IMR-90 (cell line): Measurements from ENCODE around the gene COL8A1. TPM values are rescaled to one million over a fixed set of nuclear protein-coding genes. Genes with fewer than 3 reads are reported as not detected.

Experiments used
- ATAC-seq: fragments of 200-7000 bp; cut with Tn5 transposase; 2 replicates; pipeline ENCODE4 v1.9.1; 2020; ENCODE audit warnings: low read depth, mild to moderate bottlenecking, moderate library complexity
- BruUV-seq: library from RNA; stranded (reverse); fragments of 400-500 nt; replicated peaks from 2 replicates; lab custom pipeline; 2021; lab: Mats Ljungman, UMichigan
- CTCF ChIA-PET: fragments of 300-600 bp; formaldehyde crosslinking; extraction: SDS; loops from one replicate; lab custom pipeline; 2021; ENCODE audit warnings: antibody characterized with exemption; lab: Yijun Ruan, JAX
- POLR2A ChIA-PET: fragments of 300-600 bp; sonication (Branson Sonifier 250); formaldehyde crosslinking; loops from one replicate; lab custom pipeline; 2022; ENCODE audit warnings: antibody characterized with exemption; ENCODE audit not compliant: unreplicated experiment; lab: Charles Lee
- DNase-seq: peaks from one replicate; pipeline ENCODE4 v3.0.0; 2013
- H2AFZ ChIP-seq: replicated peaks from 2 replicates; pipeline ENCODE3; 2013; ENCODE audit warnings: low read length, mild to moderate bottlenecking; ENCODE audit not compliant: poor library complexity
- H2AK5ac ChIP-seq: 2 replicates; pipeline ENCODE4 v1.6.1; 2013; ENCODE audit warnings: low read depth, low read length, inconsistent platforms
- H2AK9ac ChIP-seq: replicated peaks from 2 replicates; pipeline ENCODE3; 2013; ENCODE audit warnings: mild to moderate bottlenecking, low read depth, low read length, moderate library complexity; ENCODE audit not compliant: poor library complexity
- H2BK120ac ChIP-seq: 2 replicates; pipeline ENCODE4 v1.6.1; 2013; ENCODE audit warnings: low read depth, low read length, inconsistent platforms
- H2BK15ac ChIP-seq: 3 replicates; pipeline ENCODE4 v1.6.1; 2013; ENCODE audit warnings: low read depth, low read length, inconsistent platforms
- H2BK20ac ChIP-seq: 2 replicates; pipeline ENCODE4 v1.6.1; 2013; ENCODE audit warnings: low read depth, mild to moderate bottlenecking, inconsistent platforms, low read length, moderate library complexity
- H2BK5ac ChIP-seq: 2 replicates; pipeline ENCODE4 v1.6.1; 2013; ENCODE audit warnings: mild to moderate bottlenecking, low read depth, low read length, inconsistent platforms; ENCODE audit not compliant: poor library complexity, severe bottlenecking
- H3K14ac ChIP-seq: replicated peaks from 2 replicates; pipeline ENCODE4 v1.6.1; 2013; ENCODE audit warnings: low read depth, low read length, inconsistent platforms
- H3K18ac ChIP-seq: 2 replicates; pipeline ENCODE4 v1.6.1; 2013; ENCODE audit warnings: low read depth, low read length, control low read depth
- H3K23ac ChIP-seq: 2 replicates; pipeline ENCODE4 v1.6.1; 2013; ENCODE audit warnings: low read depth, low read length, inconsistent platforms
- H3K27ac ChIP-seq: 2 replicates; pipeline ENCODE4 v1.5.1; 2013; ENCODE audit warnings: mild to moderate bottlenecking, control low read depth, low read length; ENCODE audit not compliant: insufficient read depth
- H3K27me3 ChIP-seq: 2 replicates; pipeline ENCODE4 v1.6.1; 2013; ENCODE audit warnings: low read length; ENCODE audit not compliant: control insufficient read depth, insufficient read depth
- H3K36me3 ChIP-seq: 2 replicates; pipeline ENCODE4 v1.6.1; 2013; ENCODE audit warnings: low read length, mixed read lengths; ENCODE audit not compliant: control insufficient read depth, insufficient read depth
- H3K4ac ChIP-seq: 2 replicates; pipeline ENCODE4 v1.6.1; 2013; ENCODE audit warnings: low read depth, low read length, inconsistent platforms
- H3K4me1 ChIP-seq: 2 replicates; pipeline ENCODE4 v1.6.1; 2013; ENCODE audit warnings: low read length, mixed read lengths; ENCODE audit not compliant: control insufficient read depth, insufficient read depth
- H3K4me2 ChIP-seq: 2 replicates; pipeline ENCODE4 v1.6.1; 2013; ENCODE audit warnings: low read depth, mild to moderate bottlenecking, control low read depth, low read length, moderate library complexity
- H3K4me3 ChIP-seq: 2 replicates; pipeline ENCODE4 v1.5.1; 2013; ENCODE audit warnings: low read depth, mild to moderate bottlenecking, control low read depth, low read length, moderate library complexity; ENCODE audit not compliant: insufficient read depth
- H3K56ac ChIP-seq: 2 replicates; pipeline ENCODE4 v1.6.1; 2013; ENCODE audit warnings: low read length, inconsistent platforms; ENCODE audit not compliant: insufficient read depth; ENCODE audit errors: extremely low read depth
- H3K79me1 ChIP-seq, 2 experiments: 2 replicates each; pipeline ENCODE4 v1.6.1; 2013; ENCODE audit warnings: low read length in 2 of 2, inconsistent platforms in 1 of 2, low read depth in 1 of 2
- H3K9ac ChIP-seq: 2 replicates; pipeline ENCODE4 v1.6.1; 2013; ENCODE audit warnings: low read depth, low read length, control low read depth
- H3K9me1 ChIP-seq: 2 replicates; pipeline ENCODE4 v1.6.1; 2013; ENCODE audit warnings: low read length, inconsistent platforms; ENCODE audit not compliant: insufficient read depth
- H3K9me3 ChIP-seq: 2 replicates; pipeline ENCODE4 v1.6.1; 2013; ENCODE audit warnings: low read length; ENCODE audit not compliant: control insufficient read depth, insufficient read depth
- H4K20me1 ChIP-seq: 2 replicates; pipeline ENCODE4 v1.6.1; 2013; ENCODE audit warnings: low read length, inconsistent platforms; ENCODE audit not compliant: insufficient read depth
- H4K5ac ChIP-seq: 2 replicates; pipeline ENCODE4 v1.6.1; 2013; ENCODE audit warnings: mild to moderate bottlenecking, low read depth, low read length, control low read depth
- H4K8ac ChIP-seq, 2 experiments: 2 replicates each; pipeline ENCODE4 v1.6.1; 2013; ENCODE audit warnings: low read depth in 2 of 2, low read length in 2 of 2, control low read depth in 1 of 2, inconsistent platforms in 1 of 2
- H4K91ac ChIP-seq: 2 replicates; pipeline ENCODE4 v1.6.1; 2013; ENCODE audit warnings: low read depth, low read length, inconsistent platforms; ENCODE audit not compliant: insufficient read depth
- FOS ChIP-seq: fragments of 150-350 bp; IDR thresholded peaks from 2 replicates; pipeline ENCODE4 v1.6.1; 2016; ENCODE audit warnings: low read depth, low read length
- MAFK ChIP-seq: IDR thresholded peaks from 2 replicates; pipeline ENCODE4 v1.6.1; 2012; ENCODE audit warnings: low read depth, low read length, improper control_type of control experiment
- POLR2A ChIP-seq: IDR thresholded peaks from 2 replicates; pipeline ENCODE4 v1.6.1; 2012; ENCODE audit warnings: mild to moderate bottlenecking, low read depth, low read length
- SMC3 ChIP-seq: fragments of 150-350 bp; IDR thresholded peaks from 2 replicates; pipeline ENCODE4 v1.6.1; 2016; ENCODE audit warnings: low read depth, mild to moderate bottlenecking, antibody characterized with exemption, low read length, moderate library complexity
- WGBS, 2 experiments: methylation state at CpG; one replicate each; pipeline versions ENCODE4 v1.1.5 to v1.1.7; 2013; ENCODE audit warnings: missing lambda C conversion rate in 2 of 2; ENCODE audit not compliant: insufficient read length in 1 of 2; ENCODE audit errors: extremely low coverage in 2 of 2; 5-methylcytosine and 5-hydroxymethylcytosine counted together
- dilution Hi-C: fragments of 300-500 bp; cut with HindIII; formaldehyde crosslinking; loops from one replicate; pipeline ENCODE4 v1.14.3; 2018; ENCODE audit warnings: low sequenced_read_pairs; ENCODE audit not compliant: unreplicated experiment
- in situ Hi-C: fragments of 300-500 bp; cut with MboI; formaldehyde crosslinking; loops from 3 replicates; pipeline ENCODE4 v1.14.3; 2019; ENCODE audit warnings: low sequenced_read_pairs, inconsistent platforms, mixed read lengths
- intact Hi-C: fragments of 100-400 bp; cut with micrococcal nuclease; formaldehyde crosslinking; loops from 2 replicates; pipeline ENCODE4 v1.10.0; 2022
- polyA plus RNA-seq, 3 experiments: library from polyadenylated mRNA; depleted of rRNA; stranded (reverse); fragments of >200 nt; gene quantifications; 2 replicates each; pipeline ENCODE4 v1.2.3, GENCODE V29; 2012; ENCODE audit warnings: low replicate concordance in 1 of 3
- total RNA-seq: library from RNA; depleted of rRNA; stranded (reverse); fragments of >200 nt; gene quantifications from 2 replicates; pipeline ENCODE4 v1.2.3, GENCODE V29; 2012
- TF ChIP-seq, protein P1 (sequence below): fragments of 150-350 bp; IDR thresholded peaks from 2 replicates; pipeline ENCODE4 v1.6.1; 2017; ENCODE audit warnings: mild to moderate bottlenecking, antibody characterized with exemption, low read length, low read depth
- TF ChIP-seq, protein P2 (sequence below): fragments of 150-350 bp; IDR thresholded peaks from 2 replicates; pipeline ENCODE4 v1.6.1; 2016; ENCODE audit warnings: low read depth, mild to moderate bottlenecking, low read length, moderate library complexity, borderline replicate concordance
- TF ChIP-seq, protein P3 (sequence below): conservative IDR thresholded peaks from 2 replicates; pipeline ENCODE4 v1.5.1; 2012; ENCODE audit warnings: mild to moderate bottlenecking, low read depth, low read length, improper control_type of control experiment

Gene COL8A1
- total and polyA plus RNA-seq, 2 of the 4 experiments (the other 2 are of a cell fraction) = 119 to 151 TPM

DNA sequence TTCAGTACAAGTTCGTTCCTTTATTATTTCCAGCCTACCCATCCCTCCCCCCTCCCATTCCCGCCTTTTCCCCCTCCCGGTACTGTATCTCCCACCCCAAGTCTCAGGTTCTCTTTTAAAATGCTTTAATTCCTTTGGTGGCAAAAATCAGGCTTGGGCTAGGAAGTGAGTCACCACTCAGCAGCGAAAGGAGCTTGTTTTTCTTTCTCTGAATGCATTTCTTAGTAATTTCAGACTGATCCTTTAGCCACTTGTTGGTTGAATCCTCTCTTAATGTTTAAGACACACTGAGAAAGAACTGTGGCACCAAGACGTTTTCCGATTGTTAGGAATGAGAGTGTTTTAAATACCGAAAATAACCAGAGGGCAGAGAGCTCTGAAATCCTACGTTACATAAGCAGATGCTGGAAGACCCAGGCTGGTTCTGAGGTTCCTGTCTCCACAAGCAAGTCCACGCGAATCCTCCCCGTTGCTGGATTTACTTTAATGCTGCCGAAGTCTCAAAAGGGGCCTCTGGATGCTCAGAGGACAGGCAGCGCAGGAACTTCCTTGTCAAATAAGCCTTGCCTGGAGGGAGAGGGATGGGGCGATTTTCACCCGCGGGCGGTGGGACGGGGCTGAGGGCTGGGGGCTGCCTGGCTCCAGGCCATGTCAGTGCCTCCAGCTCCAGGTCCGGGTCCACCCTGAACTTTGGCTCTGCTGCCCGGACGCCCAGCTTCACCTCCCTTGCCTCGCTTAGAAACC, 854 bp upstream of the COL8A1 start:
- CTCF ChIA-PET = interaction anchor here (0.6 to 1.6 kb wide), 7 partner anchors 51 to 655 kb away, joined by 3 to 4 read pairs (median 4); no protein-coding TSS in a partner anchor
- Histone ChIP-seq H3K27me3 (no peaks in the 10 kb centered on the region), H4K20me1 (peaks cover 4% of the 10 kb centered on the region; the same call in 1 of the 2 replicates), H4K91ac (peak overlapping the region; percentile 88), H3K4me2 (peak overlapping the region; percentile 98), H4K5ac (peak overlapping the region; percentile 29), H3K14ac (peak overlapping the region; percentile 99), H3K4me1 (peaks cover 7% of the 10 kb centered on the region; the same call in 1 of the 2 replicates), H3K9ac (peak overlapping the region; percentile 91), H3K4ac (peak overlapping the region; percentile 98), H3K4me3 (peak overlapping the region; percentile 62), H2AK5ac (peak overlapping the region; percentile 77), H2BK120ac (peak overlapping the region; percentile 96), H2BK5ac (peak overlapping the region; percentile 98), H2AK9ac (peak overlapping the region; percentile 94), H2AFZ (peak overlapping the region; percentile 79), H2BK20ac (peak overlapping the region; percentile 95), H2BK15ac (peak overlapping the region; percentile 93), H3K56ac (peak overlapping the region; percentile 99), H3K9me3 (no peaks in the 10 kb centered on the region), H3K9me1 (peaks cover 3% of the 10 kb centered on the region), H3K23ac (peak overlapping the region; percentile 99), H3K18ac (peak overlapping the region; percentile 95), H3K27ac (peak overlapping the region; percentile 97), H3K79me1 (peaks cover 15 to 35% of the 10 kb centered on the region in 2 experiments), H3K36me3 (no peaks in the 10 kb centered on the region), H4K8ac (peak overlapping the region; percentile 92 to 97)
- in situ Hi-C loops (no loop called here), intact Hi-C loops (loop anchor here (2.0 to 5.0 kb wide), 6 partner anchors 103 to 525 kb away; no protein-coding TSS in a partner anchor), dilution Hi-C loops (no loop called here)
- TF ChIP-seq FOS = peak; percentile 30
- TF ChIP-seq, protein P1, sequence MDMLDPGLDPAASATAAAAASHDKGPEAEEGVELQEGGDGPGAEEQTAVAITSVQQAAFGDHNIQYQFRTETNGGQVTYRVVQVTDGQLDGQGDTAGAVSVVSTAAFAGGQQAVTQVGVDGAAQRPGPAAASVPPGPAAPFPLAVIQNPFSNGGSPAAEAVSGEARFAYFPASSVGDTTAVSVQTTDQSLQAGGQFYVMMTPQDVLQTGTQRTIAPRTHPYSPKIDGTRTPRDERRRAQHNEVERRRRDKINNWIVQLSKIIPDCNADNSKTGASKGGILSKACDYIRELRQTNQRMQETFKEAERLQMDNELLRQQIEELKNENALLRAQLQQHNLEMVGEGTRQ = no peak
- 0 out of 2 replicates have a peak, but pooled peaks have one; percentile 2 for TF ChIP-seq SMC3
- peak; percentile 69 for TF ChIP-seq POLR2A
- TF ChIP-seq, protein P2, sequence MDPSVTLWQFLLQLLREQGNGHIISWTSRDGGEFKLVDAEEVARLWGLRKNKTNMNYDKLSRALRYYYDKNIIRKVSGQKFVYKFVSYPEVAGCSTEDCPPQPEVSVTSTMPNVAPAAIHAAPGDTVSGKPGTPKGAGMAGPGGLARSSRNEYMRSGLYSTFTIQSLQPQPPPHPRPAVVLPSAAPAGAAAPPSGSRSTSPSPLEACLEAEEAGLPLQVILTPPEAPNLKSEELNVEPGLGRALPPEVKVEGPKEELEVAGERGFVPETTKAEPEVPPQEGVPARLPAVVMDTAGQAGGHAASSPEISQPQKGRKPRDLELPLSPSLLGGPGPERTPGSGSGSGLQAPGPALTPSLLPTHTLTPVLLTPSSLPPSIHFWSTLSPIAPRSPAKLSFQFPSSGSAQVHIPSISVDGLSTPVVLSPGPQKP = no peak
- TF ChIP-seq, protein P3, sequence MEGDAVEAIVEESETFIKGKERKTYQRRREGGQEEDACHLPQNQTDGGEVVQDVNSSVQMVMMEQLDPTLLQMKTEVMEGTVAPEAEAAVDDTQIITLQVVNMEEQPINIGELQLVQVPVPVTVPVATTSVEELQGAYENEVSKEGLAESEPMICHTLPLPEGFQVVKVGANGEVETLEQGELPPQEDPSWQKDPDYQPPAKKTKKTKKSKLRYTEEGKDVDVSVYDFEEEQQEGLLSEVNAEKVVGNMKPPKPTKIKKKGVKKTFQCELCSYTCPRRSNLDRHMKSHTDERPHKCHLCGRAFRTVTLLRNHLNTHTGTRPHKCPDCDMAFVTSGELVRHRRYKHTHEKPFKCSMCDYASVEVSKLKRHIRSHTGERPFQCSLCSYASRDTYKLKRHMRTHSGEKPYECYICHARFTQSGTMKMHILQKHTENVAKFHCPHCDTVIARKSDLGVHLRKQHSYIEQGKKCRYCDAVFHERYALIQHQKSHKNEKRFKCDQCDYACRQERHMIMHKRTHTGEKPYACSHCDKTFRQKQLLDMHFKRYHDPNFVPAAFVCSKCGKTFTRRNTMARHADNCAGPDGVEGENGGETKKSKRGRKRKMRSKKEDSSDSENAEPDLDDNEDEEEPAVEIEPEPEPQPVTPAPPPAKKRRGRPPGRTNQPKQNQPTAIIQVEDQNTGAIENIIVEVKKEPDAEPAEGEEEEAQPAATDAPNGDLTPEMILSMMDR = no peak
- peak; percentile 0; the same call in 1 of the 2 replicates for TF ChIP-seq MAFK
- WGBS, 2 experiments = 0% methylated on average over 1 of the region's 22 CpGs; no CpG with 5 or more reads in 1 of the 2 experiments
- BruUV-seq = no TSS peak
- DNase-seq (peak; percentile 90), ATAC-seq (peak; percentile 63)
- POLR2A ChIA-PET = interaction anchor here (0.5 to 1.4 kb wide), 8 partner anchors 10 to 1876 kb away, joined by 3 to 6 read pairs (median 3); partner anchors contain the start of gene TBC1D23
